Measurements from ENCODE around the gene COL6A3.
"Not testable (repeated sequence)": the region's sequence is repeated elsewhere in the genome, so short reads cannot be mapped to it uniquely, and the experiment has no call there.

Gene COL6A3

GRCh38 chr2:237315170-237315828 is 98.7 kb downstream of the COL6A3 start:
- DNase-seq (ENCODE audit: low read depth, low spot score): no peak

- DNase-seq (ENCODE audit: low read depth, low spot score): no peak
Measured at GRCh38 chr2:237314681-237315080, 99.3 kb downstream of the COL6A3 start.

- DNase-seq (ENCODE audit: low read depth, low spot score): no peak
Measured at GRCh38 chr2:237314198-237314597, 99.8 kb downstream of the COL6A3 start.

GRCh38 chr2:237312021-237312755 is 101.8 kb downstream of the COL6A3 start:
- no peak for DNase-seq (ENCODE audit: low read depth, low spot score)

- DNase-seq (ENCODE audit: low read depth, low spot score): no peak
Measured at GRCh38 chr2:237310515-237311114, 103.3 kb downstream of the COL6A3 start.

- no peak for DNase-seq (ENCODE audit: low read depth, low spot score)
Measured at GRCh38 chr2:237309416-237309815, 104.5 kb downstream of the COL6A3 start.

- DNase-seq (ENCODE audit: low read depth, low spot score): no peak
Measured at GRCh38 chr2:237309011-237309410, 105.0 kb downstream of the COL6A3 start.

GRCh38 chr2:237307474-237307873 is 106.5 kb downstream of the COL6A3 start:
- DNase-seq (ENCODE audit: low read depth, low spot score): no peak

GRCh38 chr2:237306787-237307170 is 107.2 kb downstream of the COL6A3 start:
- no peak for DNase-seq (ENCODE audit: low read depth, low spot score)

GRCh38 chr2:237306083-237306786 is 107.7 kb downstream of the COL6A3 start:
- peak; percentile 88 for DNase-seq (ENCODE audit: low read depth, low spot score)

GRCh38 chr2:237305579-237305978 is 108.4 kb downstream of the COL6A3 start:
- no peak for DNase-seq (ENCODE audit: low read depth, low spot score)

GRCh38 chr2:237304763-237305514 is 109.0 kb downstream of the COL6A3 start:
- no peak for DNase-seq (ENCODE audit: low read depth, low spot score)

GRCh38 chr2:237303244-237303643 is 110.7 kb downstream of the COL6A3 start:
- DNase-seq (ENCODE audit: low read depth, low spot score): not testable (repeated sequence)

GRCh38 chr2:237301595-237301994 is 112.4 kb downstream of the COL6A3 start:
- no peak for DNase-seq (ENCODE audit: low read depth, low spot score)

- DNase-seq (ENCODE audit: low read depth, low spot score): no peak
Measured at GRCh38 chr2:237300739-237301138, 113.2 kb downstream of the COL6A3 start.

GRCh38 chr2:237299906-237300305 is 114.1 kb downstream of the COL6A3 start:
- DNase-seq (ENCODE audit: low read depth, low spot score): peak; percentile 83

GRCh38 chr2:237298151-237299118 is 115.5 kb downstream of the COL6A3 start:
- DNase-seq (ENCODE audit: low read depth, low spot score): no peak

- DNase-seq (ENCODE audit: low read depth, low spot score): peak; percentile 84
Measured at GRCh38 chr2:237297421-237298150, 116.4 kb downstream of the COL6A3 start.

- DNase-seq (ENCODE audit: low read depth, low spot score): no peak
Measured at GRCh38 chr2:237296756-237297155, 117.2 kb downstream of the COL6A3 start.

All from smooth muscle cell of the brain vasculature (primary cell).